HEK293 (cell line): Measurements from ENCODE around the gene GREB1L.

Source experiments
- PRDM10 ChIP-seq: fragments of 450-650 bp; formaldehyde crosslinking; IDR thresholded peaks from 2 replicates; pipeline ENCODE4 v1.5.1; 2016; ENCODE audit warnings: missing biosample characterization, missing genetic modification characterization
- ZNF274 ChIP-seq, 2 experiments: fragments of 200-500 bp in 1 of 2; fragments of 450-650 bp in 1 of 2; sonication (Bioruptor generic) in 1 of 2; formaldehyde crosslinking in 1 of 2; IDR thresholded peaks; 2 replicates each; pipeline versions ENCODE4 v1.5.1 to v1.6.1; 2014 to 2016; ENCODE audit warnings: borderline replicate concordance in 1 of 2, inconsistent platforms in 1 of 2, low read length in 1 of 2, missing biosample characterization in 1 of 2, missing genetic modification characterization in 1 of 2
- ZNF530 ChIP-seq: fragments of 450-650 bp; formaldehyde crosslinking; IDR thresholded peaks from 2 replicates; pipeline ENCODE4 v1.5.1; 2016; ENCODE audit warnings: low read depth, missing biosample characterization, missing genetic modification characterization
- TF ChIP-seq, protein P1 (sequence below): fragments of 450-650 bp; formaldehyde crosslinking; IDR thresholded peaks from 2 replicates; pipeline ENCODE4 v1.5.1; 2016; ENCODE audit warnings: missing biosample characterization, missing genetic modification characterization
- TF ChIP-seq, protein P2 (sequence below): fragments of 450-650 bp; formaldehyde crosslinking; IDR thresholded peaks from 2 replicates; pipeline ENCODE4 v1.5.1; 2016; ENCODE audit warnings: missing biosample characterization, missing genetic modification characterization
- TF ChIP-seq, protein P3 (sequence below): fragments of 450-650 bp; formaldehyde crosslinking; IDR thresholded peaks from 2 replicates; pipeline ENCODE4 v1.5.1; 2017; ENCODE audit warnings: missing biosample characterization, missing genetic modification characterization

GRCh38 chr18:21433436-21433835 is 191.4 kb downstream of the GREB1L start:
- TF ChIP-seq PRDM10 (tag by site-specific recombination) (no peak), ZNF530 (no peak), ZNF274 (IDR thresholded peaks at IDR 0.05; ENCODE audit: low read length) (no peak), ZNF274 (tag by site-specific recombination; IDR thresholded peaks at IDR 0.05; ENCODE audit: borderline replicate concordance) (no peak)
- TF ChIP-seq, protein P1, sequence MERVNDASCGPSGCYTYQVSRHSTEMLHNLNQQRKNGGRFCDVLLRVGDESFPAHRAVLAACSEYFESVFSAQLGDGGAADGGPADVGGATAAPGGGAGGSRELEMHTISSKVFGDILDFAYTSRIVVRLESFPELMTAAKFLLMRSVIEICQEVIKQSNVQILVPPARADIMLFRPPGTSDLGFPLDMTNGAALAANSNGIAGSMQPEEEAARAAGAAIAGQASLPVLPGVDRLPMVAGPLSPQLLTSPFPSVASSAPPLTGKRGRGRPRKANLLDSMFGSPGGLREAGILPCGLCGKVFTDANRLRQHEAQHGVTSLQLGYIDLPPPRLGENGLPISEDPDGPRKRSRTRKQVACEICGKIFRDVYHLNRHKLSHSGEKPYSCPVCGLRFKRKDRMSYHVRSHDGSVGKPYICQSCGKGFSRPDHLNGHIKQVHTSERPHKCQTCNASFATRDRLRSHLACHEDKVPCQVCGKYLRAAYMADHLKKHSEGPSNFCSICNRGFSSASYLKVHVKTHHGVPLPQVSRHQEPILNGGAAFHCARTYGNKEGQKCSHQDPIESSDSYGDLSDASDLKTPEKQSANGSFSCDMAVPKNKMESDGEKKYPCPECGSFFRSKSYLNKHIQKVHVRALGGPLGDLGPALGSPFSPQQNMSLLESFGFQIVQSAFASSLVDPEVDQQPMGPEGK: no peak
- TF ChIP-seq, protein P2, sequence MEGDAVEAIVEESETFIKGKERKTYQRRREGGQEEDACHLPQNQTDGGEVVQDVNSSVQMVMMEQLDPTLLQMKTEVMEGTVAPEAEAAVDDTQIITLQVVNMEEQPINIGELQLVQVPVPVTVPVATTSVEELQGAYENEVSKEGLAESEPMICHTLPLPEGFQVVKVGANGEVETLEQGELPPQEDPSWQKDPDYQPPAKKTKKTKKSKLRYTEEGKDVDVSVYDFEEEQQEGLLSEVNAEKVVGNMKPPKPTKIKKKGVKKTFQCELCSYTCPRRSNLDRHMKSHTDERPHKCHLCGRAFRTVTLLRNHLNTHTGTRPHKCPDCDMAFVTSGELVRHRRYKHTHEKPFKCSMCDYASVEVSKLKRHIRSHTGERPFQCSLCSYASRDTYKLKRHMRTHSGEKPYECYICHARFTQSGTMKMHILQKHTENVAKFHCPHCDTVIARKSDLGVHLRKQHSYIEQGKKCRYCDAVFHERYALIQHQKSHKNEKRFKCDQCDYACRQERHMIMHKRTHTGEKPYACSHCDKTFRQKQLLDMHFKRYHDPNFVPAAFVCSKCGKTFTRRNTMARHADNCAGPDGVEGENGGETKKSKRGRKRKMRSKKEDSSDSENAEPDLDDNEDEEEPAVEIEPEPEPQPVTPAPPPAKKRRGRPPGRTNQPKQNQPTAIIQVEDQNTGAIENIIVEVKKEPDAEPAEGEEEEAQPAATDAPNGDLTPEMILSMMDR (tag by site-specific recombination): no peak
- TF ChIP-seq, protein P3, sequence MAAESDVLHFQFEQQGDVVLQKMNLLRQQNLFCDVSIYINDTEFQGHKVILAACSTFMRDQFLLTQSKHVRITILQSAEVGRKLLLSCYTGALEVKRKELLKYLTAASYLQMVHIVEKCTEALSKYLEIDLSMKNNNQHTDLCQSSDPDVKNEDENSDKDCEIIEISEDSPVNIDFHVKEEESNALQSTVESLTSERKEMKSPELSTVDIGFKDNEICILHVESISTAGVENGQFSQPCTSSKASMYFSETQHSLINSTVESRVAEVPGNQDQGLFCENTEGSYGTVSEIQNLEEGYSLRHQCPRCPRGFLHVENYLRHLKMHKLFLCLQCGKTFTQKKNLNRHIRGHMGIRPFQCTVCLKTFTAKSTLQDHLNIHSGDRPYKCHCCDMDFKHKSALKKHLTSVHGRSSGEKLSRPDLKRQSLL (tag by site-specific recombination): no peak
